ENCODE measurements around the gene TMEM250.

The TMEM250 gene

GRCh38 chr9:136131629-136132511 lies 13.2 kb upstream of the TMEM250 start:
- no peak for DNase-seq

GRCh38 chr9:136129176-136129575 lies 10.5 kb upstream of the TMEM250 start:
- DNase-seq = no peak

GRCh38 chr9:136128436-136128835 lies 9.8 kb upstream of the TMEM250 start:
- no peak for DNase-seq

GRCh38 chr9:136127313-136127712 lies 8.6 kb upstream of the TMEM250 start:
- no peak for DNase-seq

GRCh38 chr9:136124976-136125692 lies 6.5 kb upstream of the TMEM250 start:
- DNase-seq = no peak

- DNase-seq = peak in 1 of 2 experiments; percentile 38
Measured at GRCh38 chr9:136122425-136123383, 4.0 kb upstream of the TMEM250 start.

GRCh38 chr9:136121801-136122200 lies 3.1 kb upstream of the TMEM250 start:
- DNase-seq = no peak

- DNase-seq = no peak
Measured at GRCh38 chr9:136120438-136120844, 1.8 kb upstream of the TMEM250 start.

- DNase-seq = no peak
Measured at GRCh38 chr9:136119883-136120393, 1.3 kb upstream of the TMEM250 start.

- peak; percentile 63 to 74 for DNase-seq
Measured at GRCh38 chr9:136119061-136119882, 597 bp upstream of the TMEM250 start.

GRCh38 chr9:136117916-136118319 lies 757 bp downstream of the TMEM250 start:
- DNase-seq = no peak

GRCh38 chr9:136117291-136117915 lies 1.3 kb downstream of the TMEM250 start:
- no peak for DNase-seq

- no peak for DNase-seq
Measured at GRCh38 chr9:136116360-136117098, 2.1 kb downstream of the TMEM250 start.

GRCh38 chr9:136115641-136116359 lies 2.9 kb downstream of the TMEM250 start:
- DNase-seq = no peak

- no peak for DNase-seq
Measured at GRCh38 chr9:136115206-136115605, 3.5 kb downstream of the TMEM250 start.

GRCh38 chr9:136114610-136115009 lies 4.1 kb downstream of the TMEM250 start:
- DNase-seq = no peak

GRCh38 chr9:136112541-136112940 lies 6.1 kb downstream of the TMEM250 start:
- DNase-seq = no peak

GRCh38 chr9:136111910-136112309 lies 6.8 kb downstream of the TMEM250 start:
- DNase-seq = no peak

GRCh38 chr9:136111190-136111589 lies 7.5 kb downstream of the TMEM250 start:
- DNase-seq = no peak

Measured in SW 1271 (cell line).